IPS DF 4.7 (cell line): ENCODE data around the gene EML2.

Source experiments
- DNase-seq: peaks from one replicate; pipeline ENCODE4 v3.0.0-alpha.2; 2013; ENCODE audit warnings: low spot score; ENCODE audit errors: extremely low read depth

EML2 gene

DNA sequence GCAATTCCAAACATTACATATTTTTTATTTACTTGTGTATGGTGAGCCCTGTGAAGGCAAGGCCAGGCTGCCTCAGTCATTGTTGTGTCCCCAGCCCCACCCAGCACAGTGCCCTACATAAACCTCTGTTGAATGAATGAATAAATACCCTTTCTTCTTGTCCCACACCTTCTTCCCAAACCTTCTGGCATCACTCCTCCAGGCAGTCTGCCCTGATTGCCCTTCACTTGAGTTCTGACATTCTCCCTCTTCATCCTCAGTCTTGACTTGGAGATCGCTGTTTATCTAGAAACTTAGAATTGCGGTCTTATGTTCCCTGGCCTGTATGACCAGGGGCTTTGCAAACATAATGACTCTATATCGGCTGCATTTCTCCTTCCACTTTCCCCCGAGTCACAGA is 49.4 kb downstream of the EML2 start:
- no peak for DNase-seq

DNA sequence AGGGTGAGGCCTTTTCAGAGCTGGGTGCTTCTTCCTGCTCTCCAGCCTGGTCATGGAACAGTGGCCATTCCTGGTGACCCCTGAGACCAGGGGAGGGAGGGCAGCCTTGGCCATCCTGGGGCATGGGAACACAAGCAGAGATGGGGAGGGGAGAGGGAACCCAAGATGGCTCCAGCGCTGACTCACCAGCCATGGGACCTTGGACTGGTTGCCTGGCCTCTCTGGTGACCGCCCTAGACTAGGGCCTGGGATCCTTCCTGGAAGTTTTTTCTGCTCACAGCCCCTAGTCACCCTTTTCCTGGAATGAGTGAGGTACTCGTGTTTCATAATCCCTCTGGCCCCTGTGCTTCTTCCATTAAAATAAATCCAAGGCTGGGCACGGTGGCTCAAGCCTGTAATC is 51.3 kb downstream of the EML2 start:
- no peak for DNase-seq

DNA sequence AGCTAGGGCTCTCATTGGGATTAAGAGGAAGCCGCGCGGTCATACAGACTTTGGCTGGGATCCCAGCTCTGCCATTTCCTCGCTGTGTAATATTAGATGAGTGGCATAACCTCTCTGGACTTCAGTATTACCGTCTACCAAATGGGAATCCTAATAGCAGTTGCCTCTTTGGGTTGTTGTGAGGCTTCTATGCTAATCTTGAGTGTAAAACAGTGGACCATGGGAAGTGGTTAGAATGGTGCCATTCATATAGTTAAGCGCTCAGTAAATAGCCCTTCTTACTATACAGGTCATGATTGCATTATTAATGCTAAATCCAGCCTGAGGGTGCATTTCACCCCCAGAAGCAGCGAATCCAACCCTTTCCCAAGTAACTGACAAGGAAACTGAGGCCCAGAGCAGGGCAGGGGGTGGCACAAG is 54.0 kb downstream of the EML2 start:
- no peak for DNase-seq

DNA sequence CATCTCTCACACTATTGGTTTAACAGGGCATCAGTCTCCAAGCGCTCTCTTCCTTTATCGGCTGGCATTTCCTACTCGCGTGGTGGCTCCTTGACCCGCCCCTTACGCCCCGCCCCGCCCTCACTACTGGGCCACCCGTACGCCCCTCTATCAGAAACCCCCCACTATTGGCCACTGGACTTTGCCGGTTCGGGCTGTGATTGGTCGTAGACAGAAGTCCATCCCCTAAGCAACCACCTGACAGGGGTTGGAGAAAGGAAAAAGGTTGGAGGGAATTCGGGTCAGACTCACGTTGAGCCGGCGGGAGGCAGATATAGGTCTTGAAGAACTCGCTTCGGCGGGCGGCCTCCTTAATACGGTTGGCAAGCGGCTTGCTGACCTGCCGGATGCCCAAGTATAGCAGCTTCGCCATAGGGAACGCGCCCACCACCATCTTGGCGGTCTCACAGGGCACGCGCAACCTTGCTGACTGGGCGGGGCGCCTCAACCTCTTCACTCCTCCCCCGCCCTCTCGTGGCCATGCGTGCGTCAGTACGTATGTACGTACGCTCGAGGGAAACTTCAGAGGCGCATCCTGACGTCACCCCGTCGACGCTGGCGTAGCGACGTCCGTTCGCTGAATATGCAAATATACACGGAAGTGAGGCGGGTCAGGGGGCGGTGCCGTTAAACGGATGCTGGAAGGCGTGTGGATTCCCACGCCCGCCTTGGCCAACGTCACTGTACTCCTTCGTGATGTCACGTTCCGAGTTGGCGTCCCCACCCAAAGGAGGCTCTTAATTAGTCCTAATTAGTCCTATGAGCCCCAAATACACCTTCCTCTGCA is 54.7 kb downstream of the EML2 start, which contains the start of gene OPA3:
Gene OPA3, minus strand, starts transcription at position 471 of the 826 bp plus-strand sequence. Its CDS starts 38 bp downstream, at position 433.
- DNase-seq, result peak; percentile 99

DNA sequence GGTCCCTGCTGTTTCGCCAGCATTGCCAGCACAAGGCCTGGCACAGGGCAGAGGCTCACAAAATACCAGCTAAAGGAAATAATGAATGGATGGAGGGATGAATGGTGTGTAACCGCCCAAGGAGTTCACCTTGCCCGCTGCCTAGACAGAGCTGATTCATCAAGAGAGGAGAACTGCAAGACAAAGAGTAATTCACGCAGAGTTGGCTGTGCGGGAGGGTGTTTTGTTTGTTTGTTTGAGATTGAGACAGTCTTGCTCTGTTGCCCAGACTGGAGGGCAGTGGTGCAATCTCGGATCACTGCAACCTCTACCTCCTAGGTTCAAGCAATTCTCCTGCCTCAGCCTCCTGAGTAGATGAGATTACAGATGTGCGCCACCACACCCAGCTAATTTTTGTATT is 57.6 kb downstream of the EML2 start:
- DNase-seq, result no peak

DNA sequence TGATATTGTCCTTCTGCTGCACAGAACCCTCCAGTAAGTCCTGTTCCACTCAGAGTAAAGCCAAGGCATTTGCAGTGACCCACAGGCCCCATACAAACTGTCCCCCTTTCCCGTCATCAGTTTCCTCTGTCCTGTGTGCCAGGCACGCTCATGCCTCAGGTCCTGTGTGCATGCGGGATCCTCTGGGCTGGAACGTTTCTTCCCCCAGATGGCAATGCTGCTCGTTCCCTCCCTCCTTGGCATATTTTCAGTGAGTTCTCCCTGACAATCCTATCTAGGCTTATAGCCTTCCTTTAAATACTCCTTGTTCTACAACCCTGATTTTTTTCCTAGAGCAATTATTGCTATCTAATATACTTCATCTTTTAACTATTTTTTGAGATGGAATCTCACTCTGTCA is 60.3 kb downstream of the EML2 start:
- DNase-seq, result no peak

DNA sequence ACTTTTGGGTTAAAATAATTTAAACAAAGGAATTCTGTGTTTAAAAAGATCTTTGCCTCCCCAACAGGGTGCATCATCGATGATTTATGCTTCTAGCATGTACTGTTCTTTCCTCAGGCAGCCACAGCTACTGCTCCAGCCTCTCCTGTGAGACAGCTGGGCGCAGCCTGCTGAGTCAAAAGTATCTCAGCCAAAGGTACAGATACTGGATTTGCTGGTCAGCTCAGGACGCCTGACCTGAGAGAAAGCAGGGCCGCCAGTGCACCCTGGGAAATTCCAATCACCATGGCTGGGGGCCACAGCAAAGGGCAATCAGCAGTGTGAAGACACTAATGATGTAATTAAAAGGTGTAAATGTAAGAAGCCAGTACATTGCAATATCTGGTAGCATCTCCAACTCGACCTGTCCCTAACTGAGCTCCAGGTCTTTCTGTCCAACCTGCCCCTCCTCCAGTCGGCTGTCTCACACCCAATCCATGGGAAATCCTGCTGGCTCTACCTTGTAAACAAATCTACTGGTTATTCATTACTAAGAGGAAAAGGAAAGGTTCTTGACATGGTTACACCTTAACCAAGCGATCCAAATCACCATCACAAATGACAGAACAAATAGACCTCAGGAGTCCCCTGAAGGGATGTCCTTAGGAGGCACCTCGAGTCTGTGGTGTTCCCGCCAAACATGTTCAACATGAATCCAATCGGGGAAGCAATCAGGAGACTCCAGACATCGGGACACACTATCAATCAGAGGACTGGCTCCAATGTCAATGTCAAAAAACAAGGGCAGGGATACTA is 61.9 kb downstream of the EML2 start:
- DNase-seq, result no peak

DNA sequence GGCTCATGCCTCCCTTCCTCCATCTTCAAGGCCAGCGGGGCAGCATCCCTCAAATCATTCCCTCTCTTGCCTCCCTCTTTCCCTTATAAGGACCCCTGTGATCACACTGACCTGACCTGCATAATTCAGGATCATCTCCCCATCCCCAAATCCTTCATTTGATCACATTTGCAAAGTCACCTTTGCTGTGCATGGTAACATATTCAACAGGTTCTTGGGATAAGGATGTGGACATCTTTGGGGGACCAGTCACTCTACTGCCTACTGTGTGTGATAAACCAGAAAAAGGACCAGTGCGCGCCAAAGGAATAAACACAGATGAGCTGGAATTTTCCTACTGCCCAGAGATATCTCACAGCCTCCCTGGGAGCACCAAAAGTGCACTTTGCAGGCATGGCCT is 62.5 kb downstream of the EML2 start:
- DNase-seq, result no peak

DNA sequence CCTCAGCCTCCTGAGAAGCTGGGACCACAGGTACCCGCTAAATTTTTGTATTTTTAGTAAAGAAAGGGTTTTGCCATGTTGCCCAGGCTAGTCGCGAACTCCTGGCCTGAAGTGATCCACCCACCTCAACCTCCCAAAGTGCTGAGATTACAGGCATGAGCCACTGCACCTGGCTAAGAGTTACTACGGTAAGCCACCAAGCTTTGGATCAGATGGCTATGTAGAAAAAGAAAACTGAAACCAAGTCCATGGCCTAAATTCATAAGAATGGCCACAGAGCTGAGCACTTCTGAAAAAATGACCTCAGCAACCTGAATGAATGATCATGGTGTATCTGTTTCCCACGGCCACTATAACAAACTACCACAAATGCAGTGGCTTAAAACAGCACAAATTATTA is 64.0 kb downstream of the EML2 start:
- no peak for DNase-seq

DNA sequence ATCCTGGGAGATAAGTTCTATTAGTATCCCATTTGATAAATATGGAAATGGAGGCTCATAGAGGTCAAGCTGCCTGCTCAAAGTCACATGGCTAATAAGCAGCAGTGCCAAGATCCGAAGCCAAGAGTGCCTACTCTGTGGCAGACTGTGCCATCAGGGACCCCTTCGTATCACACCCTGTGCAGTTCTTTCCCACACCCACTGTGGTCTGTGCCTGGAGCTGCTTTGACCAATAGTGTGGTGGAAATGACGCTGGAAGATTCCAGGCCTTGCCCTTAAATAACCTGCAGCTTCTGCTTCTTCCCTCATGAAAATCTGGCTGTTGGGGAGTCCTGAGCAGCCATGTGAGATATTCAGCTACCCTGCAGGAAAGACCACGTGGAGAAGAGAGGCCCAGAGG is 64.7 kb downstream of the EML2 start:
- DNase-seq, result no peak

DNA sequence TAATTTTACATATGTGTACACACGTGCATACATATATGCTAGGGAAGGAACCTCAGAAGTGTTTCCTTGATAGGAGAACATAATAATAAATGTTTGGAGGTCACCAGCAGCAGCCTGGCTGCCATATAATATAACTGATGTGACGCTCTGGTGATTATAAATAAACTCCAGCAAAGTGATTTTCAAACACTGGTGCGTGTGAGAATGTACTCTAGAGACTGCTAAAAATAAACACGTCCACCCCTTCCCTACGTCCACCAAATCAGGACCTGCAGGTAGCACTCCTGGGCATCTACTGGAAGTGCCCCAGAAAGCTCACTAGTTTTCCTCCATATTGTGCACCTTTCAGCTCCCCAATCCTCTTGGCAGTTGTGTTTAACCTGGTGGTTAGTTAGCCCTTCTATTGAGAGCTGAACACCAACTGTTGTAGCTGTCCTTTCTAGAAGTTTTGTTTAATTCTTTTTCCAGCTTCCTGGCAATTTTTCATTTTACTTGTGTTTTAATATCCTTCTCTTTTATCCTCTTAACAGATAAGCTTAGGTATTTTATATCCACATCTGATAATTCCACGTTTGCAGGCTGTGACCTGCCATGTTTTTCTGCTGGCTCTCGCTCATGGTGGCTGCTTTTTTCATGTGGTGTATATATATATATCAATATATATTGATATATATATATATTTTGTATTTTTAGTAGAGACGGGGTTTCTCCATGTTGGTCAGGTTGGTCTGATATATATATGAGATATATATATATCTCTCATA is 67.6 kb downstream of the EML2 start:
- DNase-seq, result no peak

DNA sequence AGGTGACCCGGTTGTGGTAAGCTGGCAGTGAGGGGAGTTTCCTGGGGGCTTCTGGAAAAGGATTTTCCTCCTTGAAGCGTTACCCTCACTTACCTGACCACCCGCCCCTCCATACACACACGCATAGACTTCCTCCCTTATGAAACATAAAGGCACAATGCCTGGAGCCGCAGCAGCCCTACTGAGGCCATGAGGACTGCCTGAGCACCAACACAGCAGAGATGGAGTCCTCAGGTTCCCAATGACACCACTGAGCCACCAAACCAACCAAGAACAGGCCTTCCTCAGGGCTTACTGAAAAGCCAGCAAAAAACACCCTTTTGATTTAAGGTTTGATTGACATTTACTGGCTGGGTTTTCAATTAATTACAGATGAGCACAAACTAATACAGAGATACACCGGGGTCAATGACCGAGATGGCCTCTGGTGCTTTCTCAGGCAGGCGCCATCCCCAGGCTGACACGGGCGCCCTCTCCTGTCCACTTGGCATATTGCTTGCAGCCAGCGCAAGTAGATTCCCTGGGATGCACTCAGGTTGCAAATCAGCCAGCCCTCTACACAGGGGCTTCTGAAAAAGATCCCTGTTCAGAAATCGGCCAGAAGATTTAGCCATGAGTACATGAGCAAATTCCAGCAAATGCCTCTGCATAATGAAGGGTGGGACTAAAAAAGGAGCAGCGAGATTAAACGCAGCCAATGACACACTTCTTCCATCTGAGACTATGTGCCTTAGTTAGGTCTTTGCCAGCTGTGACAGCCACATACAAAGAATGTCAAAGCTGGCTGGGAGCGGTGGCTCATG is 69.4 kb downstream of the EML2 start:
- DNase-seq, result no peak

DNA sequence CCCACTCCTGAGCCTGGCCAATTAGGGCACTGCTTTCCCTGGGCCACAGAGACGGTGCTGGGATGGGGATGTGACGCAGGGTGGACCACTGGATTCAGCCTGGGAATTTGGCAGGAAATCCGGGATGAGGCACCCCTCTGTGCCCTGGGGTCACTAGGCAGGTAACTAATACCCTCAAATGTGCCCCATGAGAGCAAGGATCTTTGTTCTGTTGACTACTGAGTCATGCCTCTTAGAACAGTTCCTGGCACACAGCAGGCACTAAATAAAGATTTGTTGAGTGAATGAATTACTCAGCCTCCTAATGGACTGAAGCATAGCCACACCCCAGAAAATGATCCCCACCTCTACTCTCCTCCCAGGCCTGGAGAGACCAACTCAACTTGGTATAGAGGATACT is 70.5 kb downstream of the EML2 start:
- DNase-seq, result no peak

DNA sequence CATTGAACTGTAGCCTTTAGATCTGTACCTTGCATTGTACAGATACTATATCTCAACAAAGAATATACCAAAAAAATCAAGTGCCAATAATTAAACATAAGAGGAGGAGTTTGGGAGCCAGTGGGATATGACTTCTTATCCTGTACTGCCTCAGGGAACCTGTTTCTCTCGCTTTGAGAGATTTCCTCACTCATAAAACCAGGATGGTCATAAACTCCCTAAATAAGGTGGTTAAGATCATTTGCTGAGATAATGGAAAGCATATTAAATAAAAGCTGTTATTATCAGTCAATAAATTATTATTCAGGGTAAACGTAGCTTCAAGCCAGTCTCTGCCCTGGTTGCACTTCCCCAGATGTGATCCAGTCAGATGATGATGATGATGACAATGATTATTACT is 71.6 kb downstream of the EML2 start:
- no peak for DNase-seq

DNA sequence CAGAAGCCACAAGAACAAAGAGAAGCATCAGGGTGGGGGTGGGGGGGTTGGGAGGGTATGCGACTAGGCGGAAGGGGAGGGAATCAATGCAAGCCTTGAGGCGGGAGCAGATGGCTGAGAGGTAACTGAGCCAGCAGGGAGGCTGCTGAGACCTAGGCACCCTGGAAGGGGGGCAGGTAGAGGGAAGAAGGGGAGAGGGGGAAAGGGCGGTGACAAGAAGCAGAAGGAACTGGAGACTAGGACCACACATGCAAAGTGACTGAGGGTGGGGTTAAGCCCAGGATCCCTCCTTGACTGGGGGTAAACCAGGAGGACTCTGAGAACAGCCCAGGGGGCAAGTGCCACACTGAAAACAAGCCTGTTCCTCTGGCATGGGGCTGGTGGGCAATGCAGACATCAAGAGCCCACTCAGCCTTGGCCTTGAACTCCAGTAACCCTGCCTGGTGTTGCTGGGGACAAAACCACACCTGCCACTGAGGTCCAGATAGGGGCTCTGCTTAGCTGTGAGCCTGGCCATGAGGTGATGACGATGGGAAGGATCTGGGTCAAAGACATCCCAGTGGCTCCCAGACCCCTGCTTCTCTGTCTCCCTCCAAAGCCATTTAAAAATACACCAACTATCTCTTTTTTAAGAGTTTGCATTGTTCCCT is 74.9 kb downstream of the EML2 start:
- DNase-seq, result peak; percentile 49

DNA sequence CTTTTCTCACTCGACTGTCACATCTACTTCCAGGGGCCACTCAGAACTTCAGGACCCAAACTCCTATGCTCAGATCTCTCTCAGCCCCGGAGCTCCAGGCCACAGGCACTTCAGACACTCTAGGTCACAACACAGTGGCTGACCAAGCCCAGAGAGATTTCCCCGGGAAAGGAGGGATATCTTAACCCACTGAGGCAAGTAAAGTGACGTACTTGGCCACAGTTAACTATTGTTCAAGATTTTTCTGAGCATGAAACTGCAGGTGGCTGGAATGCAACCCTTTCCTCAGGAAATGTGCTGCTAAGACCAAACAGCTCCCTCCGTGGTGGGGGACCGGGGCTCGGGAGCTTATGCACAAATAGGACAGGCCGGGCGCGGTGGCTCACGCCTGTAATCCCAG is 78.5 kb downstream of the EML2 start:
- no peak for DNase-seq

DNA sequence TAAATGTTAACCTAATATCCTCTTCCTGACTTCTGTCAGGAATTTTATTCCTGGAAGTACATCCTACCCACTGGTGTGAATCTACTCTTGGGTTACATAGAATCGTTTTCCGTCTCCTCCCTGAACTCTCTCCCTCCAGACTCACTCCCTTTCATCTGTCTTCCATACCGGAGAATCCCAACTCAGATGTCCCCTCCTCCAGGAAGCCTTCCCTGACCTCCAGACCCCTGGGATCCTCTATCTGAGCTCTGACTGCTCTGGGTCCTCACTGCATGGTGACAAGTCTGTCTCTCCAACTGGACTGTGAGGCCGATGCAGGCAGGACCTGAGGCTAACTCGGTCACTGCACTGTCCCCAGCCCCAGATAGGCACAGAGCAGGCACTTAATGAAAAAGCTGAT is 79.2 kb downstream of the EML2 start:
- DNase-seq, result no peak
